ENCODE measurements around the gene ABO. TPM values are rescaled to one million over a fixed set of nuclear protein-coding genes. Genes with fewer than 3 reads are reported as not detected.
"Not testable (repeated sequence)": the region's sequence is repeated elsewhere in the genome, so short reads cannot be mapped to it uniquely, and the experiment has no call there.

ABO gene
- total and polyA plus RNA-seq, 2 donors (not counting 1 experiment from before 2014, with no cell fraction given) = not detected

GRCh38 chr9:133284362-133284761 is 9.4 kb upstream of the ABO start:
- H3K4me3 ChIP-seq (ENCODE audit: control extremely low read depth in 1 of 5, extremely low read depth in 1 of 5, insufficient read depth in 1 of 5, low read depth in 2 of 5, low read length in 4 of 5) = no peak overlapping the region
- 88% methylated on average over 7 of the region's 8 CpGs for WGBS (ENCODE audit: insufficient coverage)
- no peak for TF ChIP-seq EZH2 (IDR thresholded peaks at IDR 0.05; ENCODE audit: borderline replicate concordance, insufficient read depth, low read depth, low read length, poor library complexity, severe bottlenecking)
- TF ChIP-seq CTCF (IDR thresholded peaks at IDR 0.05) = no peak

GRCh38 chr9:133283255-133284032 is 8.4 kb upstream of the ABO start:
- DNase-seq; H3K9ac ChIP-seq (ENCODE audit: low read length); H3K79me2 ChIP-seq (ENCODE audit: control insufficient read depth, insufficient read depth, low read length); intact Hi-C loops (cut with micrococcal nuclease); H2AFZ ChIP-seq (ENCODE audit: insufficient read depth, low read depth, low read length, poor library complexity, severe bottlenecking); H3K36me3 ChIP-seq (replicated peaks in 1 of 2; ENCODE audit: control extremely low read depth in 1 of 2, control insufficient read depth in 1 of 2, extremely low read depth in 1 of 2, insufficient read depth in 2 of 2, low read length in 1 of 2); H4K20me1 ChIP-seq (ENCODE audit: control insufficient read depth, insufficient read depth, low read length, poor library complexity, severe bottlenecking); H3K4me3 Mint-ChIP-seq; H3K27ac Mint-ChIP-seq; H3K27ac ChIP-seq (ENCODE audit: low read length in 2 of 2); H3K9me3 Mint-ChIP-seq (ENCODE audit: insufficient read depth); H3K4me3 ChIP-seq (ENCODE audit: control extremely low read depth in 1 of 5, extremely low read depth in 1 of 5, insufficient read depth in 1 of 5, low read depth in 2 of 5, low read length in 4 of 5); POLR2A ChIA-PET; H3K4me1 ChIP-seq (ENCODE audit: control insufficient read depth in 2 of 2, insufficient read depth in 2 of 2, low read length in 2 of 2); ATAC-seq (ENCODE audit: low read depth); CTCF ChIA-PET; H3K4me2 ChIP-seq (replicated peaks; ENCODE audit: low read depth, low read length, poor library complexity, severe bottlenecking); H3K4me1 Mint-ChIP-seq: not testable (repeated sequence)
- peaks cover 0 to 17% (median 4%) of the 10 kb centered on the region in 3 donors for H3K9me3 ChIP-seq (ENCODE audit: control extremely low read depth in 1 of 3, control insufficient read depth in 2 of 3, insufficient read depth in 1 of 3, low read length in 2 of 3)
- peaks cover 19% of the 10 kb centered on the region for H3K27me3 Mint-ChIP-seq
- WGBS (ENCODE audit: insufficient coverage) = 100% methylated on average over 2 of the region's 16 CpGs
- H3K27me3 ChIP-seq (replicated peaks in 1 of 4; ENCODE audit: control extremely low read depth in 1 of 4, control insufficient read depth in 3 of 4, insufficient read depth in 4 of 4, low read length in 3 of 4) = peaks cover 0 to 15% (median 0%) of the 10 kb centered on the region in 4 experiments

More at GRCh38 chr9:133284362-133284761, 9.4 kb upstream of the ABO start:
- Histone ChIP-seq H4K20me1 (ENCODE audit: control insufficient read depth, insufficient read depth, low read length, poor library complexity, severe bottlenecking) (no peaks in the 10 kb centered on the region), H3K4me2 (replicated peaks; ENCODE audit: low read depth, low read length, poor library complexity, severe bottlenecking) (no peak overlapping the region), H3K27ac (ENCODE audit: low read length in 2 of 2) (no peak overlapping the region), H2AFZ (ENCODE audit: insufficient read depth, low read depth, low read length, poor library complexity, severe bottlenecking) (no peak overlapping the region), H3K9ac (ENCODE audit: low read length) (no peak overlapping the region), H3K27me3 (replicated peaks in 1 of 4; ENCODE audit: control extremely low read depth in 1 of 4, control insufficient read depth in 3 of 4, insufficient read depth in 4 of 4, low read length in 3 of 4) (peaks cover 0 to 15% (median 0%) of the 10 kb centered on the region in 4 experiments), H3K79me2 (ENCODE audit: control insufficient read depth, insufficient read depth, low read length) (no peaks in the 10 kb centered on the region), H3K4me1 (ENCODE audit: control insufficient read depth in 2 of 2, insufficient read depth in 2 of 2, low read length in 2 of 2) (no peaks in the 10 kb centered on the region), H3K9me3 (ENCODE audit: control extremely low read depth in 1 of 3, control insufficient read depth in 2 of 3, insufficient read depth in 1 of 3, low read length in 2 of 3) (peaks cover 0 to 14% (median 10%) of the 10 kb centered on the region in 3 donors), H3K36me3 (replicated peaks in 1 of 2; ENCODE audit: control extremely low read depth in 1 of 2, control insufficient read depth in 1 of 2, extremely low read depth in 1 of 2, insufficient read depth in 2 of 2, low read length in 1 of 2) (no peaks in the 10 kb centered on the region)
- intact Hi-C loops (cut with micrococcal nuclease) = no loop called here
- peaks cover 2% of the 10 kb centered on the region for H3K9me3 Mint-ChIP-seq (ENCODE audit: insufficient read depth)
- POLR2A ChIA-PET = no interaction called here
- ATAC-seq (ENCODE audit: low read depth) (no peak), DNase-seq (no peak)
- peaks cover 17% of the 10 kb centered on the region for H3K27me3 Mint-ChIP-seq
- H3K4me3 Mint-ChIP-seq = no peak overlapping the region
- CTCF ChIA-PET = no interaction called here
- no peaks in the 10 kb centered on the region for H3K4me1 Mint-ChIP-seq
- no peak overlapping the region for H3K27ac Mint-ChIP-seq

Measured in B cell (primary cell).